Osteoblast (primary cell): Measurements from ENCODE around the gene CWC27. TPM values are rescaled to one million over a fixed set of nuclear protein-coding genes. Genes with fewer than 3 reads are reported as not detected.

ENCODE experiments used
- DNase-seq: peaks from one replicate; pipeline ENCODE4 v3.0.0; 2011; ENCODE audit warnings: low spot score, mixed read lengths; ENCODE audit not compliant: insufficient read length; ENCODE audit errors: missing footprints
- H2AFZ ChIP-seq: 2 replicates; pipeline ENCODE4 v1.6.0; 2011; ENCODE audit warnings: mild to moderate bottlenecking, low read length
- H3K27ac ChIP-seq: 2 replicates; pipeline ENCODE4 v1.5.1; 2011; ENCODE audit warnings: mild to moderate bottlenecking, low read depth, low read length, moderate library complexity
- H3K27me3 ChIP-seq: 2 replicates; pipeline ENCODE4 v1.6.0; 2012; ENCODE audit warnings: mild to moderate bottlenecking, control low read depth, inconsistent platforms, low read length, moderate library complexity; ENCODE audit not compliant: insufficient read depth
- H3K36me3 ChIP-seq: 2 replicates; pipeline ENCODE4 v1.5.1; 2011; ENCODE audit warnings: mild to moderate bottlenecking, low read length, control low read depth, moderate library complexity; ENCODE audit not compliant: insufficient read depth
- H3K4me1 ChIP-seq: 2 replicates; pipeline ENCODE4 v1.5.1; 2011; ENCODE audit warnings: mild to moderate bottlenecking, low read length, control low read depth, moderate library complexity; ENCODE audit not compliant: insufficient read depth
- H3K4me2 ChIP-seq: 2 replicates; pipeline ENCODE4 v1.6.0; 2011; ENCODE audit warnings: mild to moderate bottlenecking, low read length; ENCODE audit not compliant: insufficient read depth
- H3K4me3 ChIP-seq: fragments of 200-600 bp; sonication (generic); 3 replicates; pipeline ENCODE4 v1.5.1; 2012; ENCODE audit warnings: mild to moderate bottlenecking, low read length, inconsistent platforms; ENCODE audit not compliant: insufficient read depth
- H3K79me2 ChIP-seq: 2 replicates; pipeline ENCODE4 v1.6.0; 2012; ENCODE audit warnings: mild to moderate bottlenecking, low read length, control low read depth, inconsistent platforms; ENCODE audit not compliant: insufficient read depth
- H3K9me3 ChIP-seq: 2 replicates; pipeline ENCODE4 v1.5.1; 2011; ENCODE audit warnings: low read depth, low read length, control low read depth
- H4K20me1 ChIP-seq: 2 replicates; pipeline ENCODE4 v1.6.0; 2012; ENCODE audit warnings: mild to moderate bottlenecking, low read length, control low read depth; ENCODE audit not compliant: insufficient read depth
- total RNA-seq: library from RNA; depleted of rRNA; stranded (reverse); fragments of >200 nt; gene quantifications from 2 replicates; pipeline ENCODE4 v1.2.3, GENCODE V29; 2012
- TF ChIP-seq, protein P1 (sequence below): IDR thresholded peaks from 2 replicates; pipeline ENCODE4 v1.5.1; 2011; ENCODE audit warnings: mild to moderate bottlenecking, low read depth, low read length, moderate library complexity; ENCODE audit errors: extremely low read depth

The CWC27 gene, protein sequence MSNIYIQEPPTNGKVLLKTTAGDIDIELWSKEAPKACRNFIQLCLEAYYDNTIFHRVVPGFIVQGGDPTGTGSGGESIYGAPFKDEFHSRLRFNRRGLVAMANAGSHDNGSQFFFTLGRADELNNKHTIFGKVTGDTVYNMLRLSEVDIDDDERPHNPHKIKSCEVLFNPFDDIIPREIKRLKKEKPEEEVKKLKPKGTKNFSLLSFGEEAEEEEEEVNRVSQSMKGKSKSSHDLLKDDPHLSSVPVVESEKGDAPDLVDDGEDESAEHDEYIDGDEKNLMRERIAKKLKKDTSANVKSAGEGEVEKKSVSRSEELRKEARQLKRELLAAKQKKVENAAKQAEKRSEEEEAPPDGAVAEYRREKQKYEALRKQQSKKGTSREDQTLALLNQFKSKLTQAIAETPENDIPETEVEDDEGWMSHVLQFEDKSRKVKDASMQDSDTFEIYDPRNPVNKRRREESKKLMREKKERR
- 12.4 and 13.4 TPM in 2 replicates for total RNA-seq

DNA sequence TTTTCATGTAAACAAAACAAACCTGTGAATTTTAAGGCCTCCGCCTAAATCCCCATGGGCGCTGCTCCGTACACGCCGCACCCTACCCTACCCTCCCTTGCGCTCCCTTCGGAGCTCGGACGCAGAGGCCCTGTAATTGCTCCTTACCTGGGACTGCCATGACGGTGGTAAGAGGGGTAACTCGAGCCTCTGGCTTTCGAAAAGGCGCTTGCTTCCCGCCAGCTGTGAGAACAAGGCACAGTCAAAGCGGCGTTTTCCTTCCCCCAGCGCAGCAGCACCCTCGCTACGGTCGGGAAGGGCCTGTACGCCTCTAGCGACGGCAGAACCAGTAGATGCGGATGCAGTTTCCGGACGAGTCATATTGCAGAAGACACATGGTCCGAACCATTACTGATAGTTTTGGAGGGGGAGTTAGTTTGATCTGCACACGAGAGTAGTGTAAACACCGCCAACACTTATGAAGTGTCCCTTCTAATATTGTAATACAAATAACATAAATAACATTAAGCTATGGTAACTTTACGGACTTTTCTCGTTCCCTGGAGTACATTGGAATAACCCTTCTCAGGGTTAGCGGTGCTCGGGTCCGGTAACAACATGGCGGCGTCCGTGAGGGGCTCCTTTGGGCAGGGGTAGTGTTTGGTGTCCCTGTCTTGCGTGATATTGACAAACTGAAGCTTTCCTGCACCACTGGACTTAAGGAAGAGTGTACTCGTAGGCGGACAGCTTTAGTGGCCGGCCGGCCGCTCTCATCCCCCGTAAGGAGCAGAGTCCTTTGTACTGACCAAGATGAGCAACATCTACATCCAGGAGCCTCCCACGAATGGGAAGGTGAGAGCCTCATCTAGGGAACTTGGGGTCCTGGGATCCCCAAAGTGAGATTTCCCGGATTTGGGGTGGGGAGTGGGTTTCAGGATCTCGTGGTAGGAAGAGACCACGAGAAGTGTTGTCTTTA lies at the start of gene CWC27, which contains the start of gene SREK1IP1:
Gene CWC27, plus strand, starts transcription at position 573 of the 955 bp plus-strand sequence. Its CDS starts 217 bp downstream, at position 790.
Gene SREK1IP1, minus strand, starts transcription at position 334 of the 955 bp plus-strand sequence. Its CDS starts 174 bp downstream, at position 160.
- Histone ChIP-seq H3K9me3 (no peaks in the 10 kb centered on the region), H3K4me1 (peaks cover 20% of the 10 kb centered on the region), H2AFZ (peak within 1 kb of the TSS; percentile 96), H3K4me2 (peak within 1 kb of the TSS; percentile 91), H3K79me2 (peaks cover 88% of the 10 kb centered on the region), H3K27me3 (no peaks in the 10 kb centered on the region), H3K4me3 (peak within 1 kb of the TSS; percentile 75), H3K36me3 (peaks cover 11% of the 10 kb centered on the region), H4K20me1 (peaks cover 11% of the 10 kb centered on the region), H3K27ac (peak within 1 kb of the TSS; percentile 95)
- peak; percentile 85 for DNase-seq
- TF ChIP-seq, protein P1, sequence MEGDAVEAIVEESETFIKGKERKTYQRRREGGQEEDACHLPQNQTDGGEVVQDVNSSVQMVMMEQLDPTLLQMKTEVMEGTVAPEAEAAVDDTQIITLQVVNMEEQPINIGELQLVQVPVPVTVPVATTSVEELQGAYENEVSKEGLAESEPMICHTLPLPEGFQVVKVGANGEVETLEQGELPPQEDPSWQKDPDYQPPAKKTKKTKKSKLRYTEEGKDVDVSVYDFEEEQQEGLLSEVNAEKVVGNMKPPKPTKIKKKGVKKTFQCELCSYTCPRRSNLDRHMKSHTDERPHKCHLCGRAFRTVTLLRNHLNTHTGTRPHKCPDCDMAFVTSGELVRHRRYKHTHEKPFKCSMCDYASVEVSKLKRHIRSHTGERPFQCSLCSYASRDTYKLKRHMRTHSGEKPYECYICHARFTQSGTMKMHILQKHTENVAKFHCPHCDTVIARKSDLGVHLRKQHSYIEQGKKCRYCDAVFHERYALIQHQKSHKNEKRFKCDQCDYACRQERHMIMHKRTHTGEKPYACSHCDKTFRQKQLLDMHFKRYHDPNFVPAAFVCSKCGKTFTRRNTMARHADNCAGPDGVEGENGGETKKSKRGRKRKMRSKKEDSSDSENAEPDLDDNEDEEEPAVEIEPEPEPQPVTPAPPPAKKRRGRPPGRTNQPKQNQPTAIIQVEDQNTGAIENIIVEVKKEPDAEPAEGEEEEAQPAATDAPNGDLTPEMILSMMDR: peak; percentile 16

DNA sequence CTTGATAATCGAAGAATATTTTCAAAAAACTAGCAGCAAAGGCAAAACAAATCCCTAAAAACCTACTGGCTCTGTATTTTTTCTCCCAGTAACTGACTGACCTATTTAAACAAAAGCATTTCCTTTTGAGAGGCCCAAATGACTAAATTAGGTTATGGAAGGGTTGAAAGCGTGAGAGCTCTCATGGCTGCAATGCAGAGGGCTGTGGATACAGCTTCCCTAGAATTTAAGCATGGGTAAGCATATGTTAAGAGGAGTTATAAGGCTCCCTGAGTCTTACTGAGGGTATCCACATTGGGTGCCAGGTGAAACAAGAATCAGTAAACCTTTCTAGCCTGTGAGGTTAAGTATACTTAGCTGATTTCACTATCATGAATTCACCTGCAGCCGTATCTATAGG lies 46.1 kb upstream of the CWC27 start:
- Histone ChIP-seq H3K27ac (no peak overlapping the region), H2AFZ (no peak overlapping the region), H3K4me2 (no peak overlapping the region), H3K27me3 (no peaks in the 10 kb centered on the region), H4K20me1 (no peaks in the 10 kb centered on the region), H3K79me2 (no peaks in the 10 kb centered on the region), H3K36me3 (peaks cover 12% of the 10 kb centered on the region), H3K4me1 (no peaks in the 10 kb centered on the region), H3K4me3 (no peak overlapping the region), H3K9me3 (no peaks in the 10 kb centered on the region)
- TF ChIP-seq, protein P1: no peak
- no peak for DNase-seq

DNA sequence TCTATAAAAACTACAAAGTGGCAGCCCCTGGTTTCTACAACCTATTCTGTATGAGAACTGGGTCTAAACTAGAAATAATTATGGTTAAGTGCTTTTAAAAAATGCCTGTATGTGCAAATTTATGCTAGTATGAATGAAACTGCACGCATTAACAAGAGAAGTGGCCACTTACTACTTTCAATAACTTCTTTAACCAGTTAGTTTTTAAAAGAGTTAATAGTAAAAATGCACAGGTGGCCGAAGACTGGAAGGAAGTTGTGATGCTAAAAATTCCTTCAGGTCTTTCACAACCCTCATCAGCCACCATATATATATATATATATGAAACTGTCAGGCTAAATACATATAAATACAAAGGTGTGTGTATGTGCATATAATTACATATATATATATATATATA lies 41.6 kb upstream of the CWC27 start:
- Histone ChIP-seq H4K20me1 (no peaks in the 10 kb centered on the region), H3K27me3 (no peaks in the 10 kb centered on the region), H3K9me3 (no peaks in the 10 kb centered on the region), H3K4me3 (no peak overlapping the region), H3K36me3 (peaks cover 10% of the 10 kb centered on the region), H3K4me2 (no peak overlapping the region), H3K79me2 (peaks cover 16% of the 10 kb centered on the region), H3K4me1 (no peaks in the 10 kb centered on the region), H3K27ac (no peak overlapping the region), H2AFZ (no peak overlapping the region)
- TF ChIP-seq, protein P1: no peak
- no peak for DNase-seq
